Renal cortex interstitium (tissue), 11 donors: ENCODE measurements around the gene CAMKMT. TPM values are rescaled to one million over a fixed set of nuclear protein-coding genes. Genes with fewer than 3 reads are reported as not detected.

Source experiments
- DNase-seq, 11 donors: peaks; one replicate each; pipeline ENCODE4 v3.0.0-alpha.2; 2013; ENCODE audit warnings: low read depth in 9 of 11, low spot score in 4 of 11; ENCODE audit errors: extremely low read depth in 1 of 11
- polyA plus RNA-seq, 3 donors: library from polyadenylated mRNA; unstranded; fragments of 120-200 nt; gene quantifications; one replicate each; pipeline ENCODE4 v1.2.1, GENCODE V29; 2013; ENCODE audit not compliant: insufficient read length in 3 of 3

Gene CAMKMT
- polyA plus RNA-seq, 3 donors, result 13.2 to 14.8 (median 14.5) TPM

DNA sequence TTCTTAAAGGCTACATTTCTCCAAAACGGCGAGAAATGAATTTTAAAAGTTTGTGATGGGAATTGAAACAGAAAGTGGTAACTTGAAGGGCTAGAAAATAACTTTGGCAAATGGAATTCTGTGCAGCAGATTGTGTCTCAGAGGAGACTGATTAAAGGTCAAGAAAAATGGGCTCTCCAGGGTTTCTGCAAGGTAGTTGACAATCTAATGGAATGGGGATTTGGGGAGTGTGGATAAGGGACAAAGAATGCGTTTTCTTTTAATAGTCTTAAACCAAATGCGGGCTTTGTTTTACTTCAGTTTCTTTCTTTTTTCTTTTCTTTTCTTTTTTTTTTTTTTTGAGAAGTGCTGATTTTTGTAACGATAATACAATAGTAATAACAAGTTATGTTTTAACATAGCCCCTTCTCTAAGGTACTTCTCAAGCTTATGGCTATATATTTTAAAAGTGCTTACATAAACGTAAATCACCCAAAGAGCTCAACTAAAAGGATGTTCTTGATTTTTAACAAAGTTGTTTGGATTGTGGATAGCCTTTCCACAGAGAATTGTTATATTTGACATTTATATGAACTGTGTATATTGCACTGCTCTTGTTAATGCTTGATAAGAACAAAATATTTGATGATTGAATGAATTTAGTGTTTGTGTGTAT lies 36.6 kb downstream of the CAMKMT start:
- DNase-seq, result no peak

DNA sequence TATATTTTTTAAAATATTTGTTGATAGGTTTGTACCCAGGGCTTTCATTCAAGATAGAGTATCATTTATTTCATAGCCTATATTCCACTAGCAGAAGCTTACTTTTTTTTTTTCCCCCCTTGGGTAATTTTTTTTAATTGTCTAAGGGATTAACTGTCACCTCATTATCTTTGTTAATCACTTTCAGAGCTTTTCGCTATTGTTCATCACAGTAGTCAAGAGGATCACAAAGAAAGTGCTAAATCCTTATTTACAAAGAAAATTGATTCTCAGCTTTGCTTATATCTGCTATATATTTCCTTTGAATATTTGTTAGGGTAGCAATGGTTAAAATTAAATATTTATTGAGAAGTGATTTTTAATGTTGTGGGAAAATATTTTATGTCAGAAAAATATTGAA lies 59.0 kb downstream of the CAMKMT start:
- DNase-seq, result no peak

DNA sequence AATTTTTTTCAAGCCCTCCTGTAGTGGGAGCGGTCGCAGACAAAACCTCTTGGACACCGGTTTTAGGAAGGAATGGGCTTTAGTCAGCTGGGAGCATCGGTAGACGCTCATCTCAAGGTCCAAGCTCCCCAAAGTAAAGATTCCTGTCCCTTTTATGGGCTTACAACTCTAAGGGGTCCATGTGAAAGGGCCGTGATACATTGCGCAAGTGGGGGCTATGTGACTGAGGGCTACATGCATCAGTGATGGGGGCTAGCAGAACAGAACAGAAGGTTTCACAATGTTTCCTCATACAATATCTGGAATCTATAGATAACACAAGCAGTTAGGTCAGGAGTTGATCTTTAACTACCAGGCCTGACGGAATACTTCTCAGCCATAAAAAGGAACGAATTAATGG lies 62.5 kb downstream of the CAMKMT start:
- no peak for DNase-seq

DNA sequence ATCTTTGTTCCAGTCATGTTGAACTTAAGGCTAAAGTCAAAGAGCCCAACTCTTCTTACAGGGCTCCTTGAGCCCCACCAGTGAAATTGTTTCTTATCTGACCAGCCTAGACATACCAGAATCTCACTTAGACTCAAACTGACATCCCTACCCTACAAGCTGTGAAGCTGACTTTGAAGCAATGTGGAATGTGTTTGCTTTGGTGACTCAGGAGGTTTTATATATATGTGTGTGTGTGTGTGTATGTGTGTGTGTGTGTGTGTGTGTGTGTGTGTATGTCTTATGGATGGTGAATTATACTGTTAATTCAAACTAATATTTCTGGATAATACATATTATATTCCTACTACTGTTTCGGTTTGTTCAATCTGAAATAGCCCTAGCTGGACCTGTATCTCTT lies 67.3 kb downstream of the CAMKMT start:
- no peak for DNase-seq

DNA sequence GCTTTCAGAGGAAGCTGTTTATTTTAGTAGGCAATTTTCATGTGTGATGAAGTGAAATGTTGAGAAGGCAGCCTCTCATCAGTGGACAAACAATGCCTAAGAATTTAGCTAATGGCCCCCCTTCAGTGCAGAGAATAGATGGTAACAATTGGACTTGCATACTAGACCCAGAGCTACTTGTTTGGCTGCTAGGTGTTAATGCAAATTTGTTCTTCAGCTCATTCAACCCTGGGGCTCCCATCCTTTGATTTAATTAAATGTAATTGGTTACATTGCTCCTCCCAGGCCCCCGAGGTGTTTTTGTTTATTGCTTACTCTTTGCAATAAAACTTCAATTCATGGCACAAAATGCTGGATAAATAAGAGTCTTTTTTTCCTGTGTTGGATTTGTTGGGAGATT lies 68.6 kb downstream of the CAMKMT start:
- DNase-seq, result no peak

DNA sequence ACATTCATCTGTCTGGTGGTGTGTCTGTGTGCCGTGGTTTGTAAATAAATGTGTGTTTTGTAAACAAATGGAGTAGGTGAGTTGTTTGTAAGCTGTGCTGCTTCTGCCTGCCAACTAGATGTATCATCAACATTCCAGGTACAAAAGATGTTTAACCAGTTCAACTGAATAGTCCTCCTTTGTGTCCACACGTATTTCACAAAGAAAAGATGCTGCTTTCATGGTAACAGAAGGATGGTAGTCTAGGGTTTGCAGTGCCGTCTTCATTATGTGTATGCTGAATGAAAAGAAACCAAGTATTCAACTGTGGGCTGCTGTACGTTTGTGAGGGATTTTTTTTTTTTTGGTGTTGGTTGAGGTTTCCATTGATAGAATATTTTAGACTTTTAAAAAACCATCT lies 72.1 kb downstream of the CAMKMT start:
- DNase-seq, result no peak

DNA sequence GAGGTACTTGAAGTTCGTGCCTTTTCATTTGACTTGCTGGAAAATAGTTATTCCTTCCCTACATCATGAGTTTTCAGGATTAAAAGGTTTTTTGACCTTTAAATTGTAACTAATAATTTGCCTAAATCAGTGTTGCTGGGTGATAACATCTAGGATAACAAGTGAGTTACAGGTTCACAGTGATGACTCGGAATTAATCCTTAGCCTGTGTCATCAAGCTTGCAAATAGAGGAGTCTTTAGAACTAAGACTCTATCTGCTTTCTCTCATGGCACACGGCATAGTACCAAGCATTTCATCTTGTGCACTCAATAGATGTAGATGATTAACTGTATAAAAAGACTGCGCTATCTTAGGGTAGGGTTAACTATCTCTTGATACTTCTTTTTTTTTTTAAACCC lies 79.5 kb downstream of the CAMKMT start:
- DNase-seq, result no peak

DNA sequence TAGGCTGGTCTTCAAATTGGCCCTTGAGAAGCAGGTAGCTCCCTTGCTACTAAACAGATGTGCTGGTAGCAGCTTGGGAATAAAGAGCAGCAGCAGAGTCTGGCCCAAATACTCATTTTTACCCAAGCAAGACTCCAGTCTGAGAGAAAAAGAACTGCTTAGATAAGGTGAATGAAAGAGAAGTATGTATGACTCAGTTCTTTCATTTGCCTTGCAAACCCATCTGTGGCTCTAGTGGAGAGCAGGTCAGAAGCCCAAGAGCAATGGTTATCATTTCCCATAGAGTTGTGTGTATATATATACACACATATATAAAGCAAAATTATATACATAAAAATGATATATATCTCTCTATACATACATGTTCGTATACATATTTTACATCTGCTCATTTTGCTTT lies 80.3 kb downstream of the CAMKMT start:
- DNase-seq, result no peak

DNA sequence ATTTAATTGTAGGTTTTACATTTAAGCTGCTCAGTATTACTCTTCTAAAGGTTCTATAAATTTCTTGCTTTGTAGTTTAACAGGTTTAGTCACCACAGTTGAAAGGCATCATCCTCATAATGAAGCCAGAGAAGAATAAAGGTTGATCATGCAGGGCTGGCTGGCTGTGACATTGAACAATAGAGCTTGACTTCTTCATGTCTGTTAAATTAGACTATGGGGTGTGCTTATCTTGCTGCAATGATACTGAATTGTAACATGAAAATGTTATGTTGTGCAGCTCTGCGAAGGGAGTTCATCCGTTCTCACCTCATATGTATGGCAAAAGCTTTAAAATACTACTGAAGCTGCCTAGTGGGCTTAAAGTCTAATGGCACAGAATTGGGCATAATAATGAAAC lies 81.8 kb downstream of the CAMKMT start:
- DNase-seq, result no peak

DNA sequence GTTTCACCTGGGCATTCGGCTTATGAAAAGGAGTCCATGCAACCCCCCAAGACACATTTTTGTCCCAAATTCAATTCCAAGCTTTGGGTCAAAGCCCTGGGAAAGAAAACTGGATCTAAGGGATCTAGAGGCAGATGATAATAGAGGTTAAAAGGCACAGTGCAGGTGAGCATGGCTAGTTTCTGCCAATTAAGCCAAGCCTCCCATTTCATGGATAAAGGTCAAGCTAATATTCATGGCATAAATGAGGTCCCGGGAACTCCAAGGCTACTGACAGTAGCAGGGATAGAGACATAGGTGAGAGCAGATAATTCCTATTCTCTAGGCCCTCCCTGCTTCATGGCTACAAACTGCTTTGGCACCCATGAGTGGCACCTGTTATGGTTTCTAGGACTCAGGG lies 83.1 kb downstream of the CAMKMT start:
- no peak for DNase-seq

DNA sequence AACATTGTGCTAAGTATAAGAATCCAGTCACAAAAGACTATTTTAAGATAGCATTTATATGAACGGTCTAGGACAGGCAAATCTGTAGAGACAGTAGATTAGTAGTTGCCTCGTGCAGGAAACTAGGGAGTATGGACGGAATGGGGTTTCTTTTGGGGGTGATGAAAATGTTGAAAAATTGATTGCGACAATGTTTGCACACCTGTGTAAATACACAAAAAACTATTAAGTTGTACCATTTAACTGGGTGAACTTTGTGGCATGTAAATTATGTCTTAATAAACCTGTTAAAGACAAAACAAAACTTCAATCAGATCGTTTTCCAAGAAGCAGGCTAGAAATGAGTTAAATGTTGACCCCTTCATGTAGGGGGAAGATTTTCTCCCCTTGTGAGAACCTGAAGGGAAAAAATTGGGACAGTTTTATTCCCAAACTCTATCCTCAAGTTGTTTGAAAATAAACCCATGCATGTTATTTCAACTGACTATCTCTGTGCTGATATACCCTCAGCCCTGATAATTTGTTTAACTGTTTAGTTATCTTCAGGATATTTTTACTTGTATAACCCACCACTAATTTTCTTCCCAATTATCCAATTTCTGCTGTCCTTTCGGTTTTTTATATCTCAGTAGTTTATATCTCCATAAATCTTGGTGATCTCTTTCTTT lies 87.2 kb downstream of the CAMKMT start:
- no peak for DNase-seq

DNA sequence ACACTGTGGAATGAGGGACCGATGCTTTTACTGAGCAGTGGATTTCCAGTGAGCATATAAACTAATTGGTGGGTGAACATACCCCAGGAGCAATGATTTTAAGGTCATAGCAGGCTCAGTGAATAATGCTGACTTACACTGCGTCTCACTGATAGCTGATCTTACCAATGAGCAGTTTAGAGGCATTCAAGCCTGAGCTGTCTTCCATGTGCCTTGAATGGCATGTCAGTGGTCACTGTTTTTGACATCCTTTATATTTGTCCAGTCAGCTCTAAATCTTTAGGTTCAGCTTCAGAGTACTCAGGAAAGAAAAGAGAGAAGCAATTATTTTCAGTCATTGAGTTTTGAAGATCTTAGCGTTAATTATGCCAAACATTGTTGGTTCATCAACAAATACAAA lies 88.3 kb downstream of the CAMKMT start:
- DNase-seq, result no peak

DNA sequence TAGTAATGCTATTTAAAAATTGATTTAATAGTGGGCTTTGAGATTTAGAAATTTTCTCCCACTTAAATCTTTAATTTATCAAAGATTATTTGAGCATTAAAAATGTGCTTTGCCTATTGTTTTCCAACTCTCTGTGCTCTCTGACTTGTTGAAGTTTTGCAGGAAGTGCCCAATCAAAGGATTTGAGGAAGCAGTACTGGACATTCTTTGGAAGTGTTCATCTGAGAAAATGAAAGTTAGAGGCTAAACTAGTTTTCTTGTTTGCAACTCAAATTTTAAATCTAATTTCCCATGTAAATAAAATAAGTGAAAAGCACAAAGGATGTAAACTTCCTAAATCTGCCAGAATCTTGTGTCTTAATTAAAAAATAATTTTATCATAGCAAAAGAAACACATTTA lies 89.1 kb downstream of the CAMKMT start:
- no peak for DNase-seq

DNA sequence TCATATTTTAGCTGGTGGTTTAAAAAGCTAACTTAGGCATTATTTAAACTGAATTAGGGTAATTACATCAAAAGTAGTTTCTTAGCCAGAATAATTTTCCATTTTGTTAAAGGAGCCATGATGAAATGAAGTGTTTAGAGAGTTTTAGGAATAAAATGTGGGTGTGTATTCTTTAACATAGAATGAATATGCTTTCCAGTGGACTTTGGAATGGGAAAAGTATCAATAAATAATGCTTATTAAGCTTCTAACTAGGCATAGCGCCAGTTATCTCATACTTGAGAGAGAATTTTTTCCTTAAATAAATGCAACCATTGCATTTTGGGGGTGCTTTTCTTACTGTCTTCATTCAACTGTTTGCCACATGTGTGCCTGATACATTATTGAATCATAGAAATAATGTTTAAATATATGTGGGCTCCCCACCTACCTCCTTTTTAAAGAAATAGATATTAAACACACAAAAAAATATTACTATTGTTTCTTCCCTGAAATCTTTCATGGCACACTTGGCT lies 90.4 kb downstream of the CAMKMT start:
- no peak for DNase-seq

DNA sequence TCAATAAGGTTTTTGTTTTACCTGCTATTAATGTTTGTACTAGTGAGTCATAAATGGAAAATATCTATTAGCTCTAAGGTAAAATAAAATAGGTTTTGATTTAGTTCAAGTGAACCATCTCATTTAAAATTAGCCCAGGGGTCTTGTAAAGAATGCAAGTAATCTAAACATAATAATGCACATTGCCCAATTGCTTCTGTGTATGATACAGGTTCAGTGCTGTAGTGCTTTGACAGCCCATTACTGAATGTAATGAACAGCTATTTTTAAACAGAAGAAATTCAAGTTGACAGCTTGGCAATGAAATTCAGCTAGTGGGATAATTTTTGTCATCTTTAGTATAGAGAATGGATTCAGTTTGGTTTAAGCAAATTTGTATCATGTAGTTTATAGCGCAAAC lies 91.5 kb downstream of the CAMKMT start:
- DNase-seq, result no peak

DNA sequence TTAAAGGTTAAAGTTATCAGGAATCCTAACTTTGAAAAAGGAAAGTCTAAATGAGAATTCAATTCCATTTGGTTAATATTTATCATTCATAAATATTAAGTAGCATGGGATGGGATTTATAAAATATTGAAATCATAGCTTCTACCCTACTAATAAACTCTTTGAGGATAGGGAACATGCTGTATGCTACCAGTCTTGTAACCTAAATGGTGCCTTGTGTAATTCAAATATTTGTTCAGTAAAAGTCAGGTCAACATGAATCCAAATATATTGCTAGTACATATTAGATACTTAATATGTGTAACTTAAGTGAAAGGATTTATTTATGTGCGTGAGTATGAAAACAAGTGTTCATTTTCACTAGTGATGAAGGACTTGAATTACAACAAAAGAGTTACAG lies 94.1 kb downstream of the CAMKMT start:
- DNase-seq, result no peak

DNA sequence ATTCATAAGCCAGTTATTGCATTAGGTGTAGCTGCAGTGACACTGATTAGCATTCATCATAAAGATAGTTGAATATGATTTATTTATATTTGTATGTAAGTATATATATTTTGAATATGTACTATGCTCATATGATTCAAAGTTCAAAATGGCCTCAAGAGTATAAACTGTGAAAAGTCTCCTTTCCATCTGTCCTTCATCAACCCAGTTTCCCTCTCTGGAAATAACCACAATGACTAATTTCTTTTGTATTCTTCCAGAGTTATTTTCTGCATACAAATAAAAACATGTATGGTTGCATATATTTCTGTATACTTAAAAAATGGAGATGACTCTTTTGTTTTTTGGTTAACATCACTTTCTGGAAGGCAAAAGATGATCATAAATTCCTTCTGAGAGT lies 95.2 kb downstream of the CAMKMT start:
- DNase-seq, result no peak

DNA sequence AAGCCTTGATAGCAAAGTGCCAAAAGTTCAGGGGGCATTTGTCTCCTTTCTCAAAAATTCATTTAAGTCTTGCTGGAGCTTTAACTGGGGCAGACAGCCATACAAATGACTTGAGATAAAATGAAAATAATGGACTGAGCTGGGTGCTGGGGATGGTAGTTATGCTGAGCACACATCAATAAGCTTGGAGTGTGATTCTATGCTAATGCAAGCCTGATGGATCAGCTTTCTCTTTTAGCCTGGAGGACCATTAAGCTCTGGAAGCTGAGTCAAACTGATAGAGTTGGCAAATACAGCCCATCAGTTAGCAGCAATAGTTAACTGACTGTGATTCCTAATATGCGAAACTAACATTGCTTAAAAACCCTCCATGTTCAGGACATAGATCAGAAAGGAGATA lies 98.0 kb downstream of the CAMKMT start:
- no peak for DNase-seq

DNA sequence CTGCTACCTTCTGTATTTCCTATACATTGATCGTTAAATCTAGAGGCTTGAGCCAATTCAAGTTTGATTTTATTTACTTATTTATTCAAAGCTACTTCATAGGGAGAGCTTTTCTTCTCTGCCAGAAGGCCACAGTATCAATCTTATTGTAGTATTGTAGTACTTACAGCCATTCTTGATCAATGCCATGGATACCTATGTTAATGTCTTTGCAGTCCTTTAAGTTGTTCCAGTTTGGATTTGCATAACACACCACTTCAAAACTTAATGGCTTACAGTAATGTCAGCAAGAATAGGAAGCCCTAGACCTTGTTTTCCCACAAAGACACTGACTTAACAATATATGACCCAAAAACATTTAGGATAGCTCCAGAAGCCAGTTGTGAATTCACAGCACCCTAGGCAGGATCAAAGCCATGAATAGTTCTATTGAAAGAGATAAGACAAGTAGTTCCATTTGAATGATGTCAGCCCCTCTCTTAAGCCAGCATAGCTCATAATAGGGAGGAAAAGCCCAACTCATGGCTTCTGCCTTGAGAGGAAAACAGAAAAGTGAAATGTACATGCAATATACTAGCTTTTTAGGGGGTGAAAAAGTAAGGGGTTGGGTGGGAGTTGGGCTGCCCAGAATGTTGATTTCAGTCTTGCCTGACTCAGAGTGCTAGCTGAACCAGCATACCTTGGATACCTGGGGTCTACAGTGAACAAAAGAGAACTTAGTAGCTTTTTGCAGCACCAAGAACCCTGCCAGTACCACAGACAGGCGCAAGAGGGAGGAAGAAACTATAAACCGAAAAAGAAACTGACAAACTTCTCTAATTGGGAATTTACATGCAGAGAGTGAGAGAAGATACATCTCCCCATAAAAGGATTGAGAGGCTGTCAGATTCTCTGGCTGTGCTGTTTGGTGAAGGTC lies 101.4 kb downstream of the CAMKMT start:
- no peak for DNase-seq

DNA sequence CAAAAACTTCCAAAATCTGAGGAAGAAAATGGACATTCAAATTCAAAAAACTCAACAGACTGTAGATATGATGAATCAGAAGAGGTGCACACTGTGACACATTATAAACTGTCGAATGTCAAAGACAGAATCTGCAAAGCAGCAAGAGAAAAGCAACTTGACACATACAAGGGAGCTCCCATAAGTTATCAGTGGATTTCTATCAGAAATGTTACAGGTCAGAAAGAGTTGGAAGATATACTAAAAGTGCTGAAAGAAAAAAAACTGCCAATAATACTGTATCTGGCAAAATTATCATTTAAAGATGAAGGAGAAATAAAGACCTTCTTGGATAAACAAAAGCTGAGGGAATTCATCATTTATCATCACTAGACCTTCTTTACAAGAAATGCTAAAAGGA lies 102.7 kb downstream of the CAMKMT start:
- DNase-seq, result no peak
